ENCODE data around the gene LANCL2. TPM values are rescaled to one million over a fixed set of nuclear protein-coding genes. Genes with fewer than 3 reads are reported as not detected.
A peak's percentile ranks its signal among the peaks of the same experiment; 100 is the strongest.

LANCL2 gene
- total and polyA plus RNA-seq, 9 of the 15 experiments (the other 6 are each of a cell fraction or from before 2014, with no cell fraction given) = 5.3 to 18.5 (median 13.5) TPM

- in situ Hi-C loops (cut with MboI) = no loop called here
- ChIA-PET CTCF (ENCODE audit: low intra/inter-chr PET ratio) (no interaction called here), POLR2A (interaction anchor here (0.5 to 1.9 kb wide), 12 partner anchors 9 to 607 kb away, joined by 3 to 18 read pairs (median 4); no protein-coding TSS in a partner anchor)
- H4K20me1 ChIP-seq (replicated peaks; ENCODE audit: control insufficient read depth, insufficient read depth, low read length) = no peaks in the 10 kb centered on the region
- no peaks in the 10 kb centered on the region for H3K9me1 ChIP-seq (ENCODE audit: control insufficient read depth, insufficient read depth, low read length)
- peaks cover 4 to 19% of the 10 kb centered on the region in 2 experiments; a peak in 4 of 5 replicates for H3K4me1 ChIP-seq (replicated peaks in 1 of 2; ENCODE audit: control insufficient read depth in 2 of 2, insufficient read depth in 2 of 2, low read length in 2 of 2)
- BruUV-seq (replicated peaks) = no TSS peak
- peak overlapping the region; percentile 91 for H2AFZ ChIP-seq (ENCODE audit: low read depth, low read length)
- H3K9ac ChIP-seq (ENCODE audit: insufficient read depth in 1 of 2, low read depth in 2 of 2, low read length in 2 of 2) = peak overlapping the region; percentile 95 to 98
- ATAC-seq (peak; percentile 94), DNase-seq (ENCODE audit: extremely low read depth in 1 of 4, low spot score in 3 of 4) (peak; percentile 91 to 96 (median 91)), FAIRE-seq (peak; percentile 74)
- no peaks in the 10 kb centered on the region for H3K9me3 ChIP-seq (replicated peaks; ENCODE audit: control insufficient read depth, insufficient read depth, low read depth, low read length)
- peak overlapping the region; percentile 95 for H3K4me3 ChIP-seq
- H3K4me2 ChIP-seq (ENCODE audit: insufficient read depth, low read length) = peak overlapping the region; percentile 94
- 0% methylated on average over 64 of the region's 101 CpGs for WGBS (ENCODE audit: insufficient coverage, low coverage, missing lambda C conversion rate)
- H3K27me3 ChIP-seq (ENCODE audit: control insufficient read depth in 2 of 2, insufficient read depth in 2 of 2, low read length in 2 of 2) = peaks cover 0 to 6% of the 10 kb centered on the region in 2 experiments; a peak in 1 of 5 replicates
- no peaks in the 10 kb centered on the region for H3K36me3 ChIP-seq (ENCODE audit: control insufficient read depth, insufficient read depth, low read length)
- H3K27ac ChIP-seq (ENCODE audit: extremely low read depth, low read depth, low read length) = peak overlapping the region; percentile 98
- H3K79me2 ChIP-seq (ENCODE audit: control insufficient read depth, insufficient read depth, low read length) = peaks cover 25% of the 10 kb centered on the region
- intact Hi-C loops (cut with micrococcal nuclease) = loop anchor here (2.0 to 5.0 kb wide), 2 partner anchors 49 to 206 kb away; partner anchors contain the start of gene VOPP1
- TF ChIP-seq NKRF (IDR thresholded peaks at IDR 0.05; ENCODE audit: borderline replicate concordance) = no peak
- TF ChIP-seq BCOR (IDR thresholded peaks at IDR 0.05) = peak; percentile 13; the same call in 1 of the 2 replicates
- peak; percentile 83 for TF ChIP-seq PHF8 (IDR thresholded peaks at IDR 0.05; ENCODE audit: borderline replicate concordance, low read length)
- peak; percentile 58 for TF ChIP-seq VEZF1 (CRISPR knock-in tag; IDR thresholded peaks at IDR 0.05)
- peak in 2 of 3 experiments; percentile 6 to 83; a peak in 3 of 6 replicates for TF ChIP-seq ZBTB11 (CRISPR knock-in tag; IDR thresholded peaks at IDR 0.05)
- no peak for TF ChIP-seq ELK3 (CRISPR knock-in tag; IDR thresholded peaks at IDR 0.05)
- no peak for TF ChIP-seq PHF21A (IDR thresholded peaks at IDR 0.05; ENCODE audit: borderline replicate concordance, low read depth)
- no peak for TF ChIP-seq ARID3A (IDR thresholded peaks at IDR 0.05; ENCODE audit: borderline replicate concordance, low read depth, low read length)
- no peak for TF ChIP-seq HIVEP1 (CRISPR knock-in tag; IDR thresholded peaks at IDR 0.05)
Observed at GRCh38 chr7:55365675-55366460, 731 bp downstream of the LANCL2 start.
